Measurements from ENCODE around the gene MGAT3. TPM values are rescaled to one million over a fixed set of nuclear protein-coding genes. Genes with fewer than 3 reads are reported as not detected.

Gene MGAT3
- total and polyA plus RNA-seq, 2 donors (not counting 3 experiments of a cell fraction or from before 2014, with no cell fraction given) = not detected

DNA sequence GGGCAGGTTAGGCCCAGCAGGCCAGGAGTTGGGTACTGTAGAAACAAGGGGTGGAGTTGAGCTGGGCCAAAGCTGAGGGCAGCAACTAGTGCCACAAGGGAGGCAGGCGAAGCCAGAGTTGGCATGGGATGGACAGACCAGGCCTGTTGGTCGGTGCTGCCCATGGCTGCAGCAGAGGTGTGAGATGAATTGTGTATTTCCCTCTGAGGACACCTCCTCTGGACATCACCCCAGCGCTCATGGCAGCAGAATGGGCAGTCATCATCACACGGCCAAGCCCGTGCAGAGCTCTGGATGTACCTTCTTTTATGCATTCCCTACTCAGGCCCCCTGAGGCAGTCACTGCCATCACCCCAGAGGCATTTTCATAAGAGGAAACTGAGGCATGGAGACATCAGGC, 36.9 kb upstream of the MGAT3 start:
- FAIRE-seq = no peak
- Histone ChIP-seq H3K4me3 (replicated peaks in 1 of 3; ENCODE audit: insufficient read depth in 1 of 3, low read depth in 1 of 3, low read length in 3 of 3) (no peak overlapping the region), H3K9me3 (replicated peaks; ENCODE audit: control insufficient read depth, insufficient read depth, low read length) (no peaks in the 10 kb centered on the region), H3K36me3 (ENCODE audit: control insufficient read depth in 2 of 2, extremely low read depth in 1 of 2, insufficient read depth in 2 of 2, low read length in 2 of 2) (peaks cover 4 to 42% of the 10 kb centered on the region in 2 experiments), H4K20me1 (replicated peaks; ENCODE audit: control insufficient read depth, extremely low read depth, insufficient read depth, low read length) (no peaks in the 10 kb centered on the region), H3K27ac (ENCODE audit: insufficient read depth, low read depth, low read length) (no peak overlapping the region), H3K4me1 (ENCODE audit: control insufficient read depth, extremely low read depth, insufficient read depth, low read length) (no peaks in the 10 kb centered on the region), H3K9me1 (replicated peaks; ENCODE audit: control insufficient read depth, extremely low read depth, insufficient read depth, low read length) (no peaks in the 10 kb centered on the region), H3K79me2 (ENCODE audit: control insufficient read depth, insufficient read depth, low read length) (no peaks in the 10 kb centered on the region), H3K27me3 (ENCODE audit: control insufficient read depth in 2 of 2, insufficient read depth in 2 of 2, low read length in 2 of 2) (no peaks in the 10 kb centered on the region), H3K4me2 (ENCODE audit: insufficient read depth, low read length) (no peak overlapping the region), H2AFZ (ENCODE audit: low read depth, low read length) (no peak overlapping the region), H3K9ac (replicated peaks; ENCODE audit: extremely low read depth, insufficient read depth, low read length) (no peak overlapping the region)
- ChIA-PET POLR2A (no interaction called here), CTCF (no interaction called here)
- TF ChIP-seq EZH2 (IDR thresholded peaks at IDR 0.05; ENCODE audit: borderline replicate concordance, low read depth, low read length, severe bottlenecking) (no peak), FOS (IDR thresholded peaks at IDR 0.05; ENCODE audit: borderline replicate concordance, insufficient read depth, low read length) (no peak), JUN (IDR thresholded peaks at IDR 0.05; ENCODE audit: borderline replicate concordance, insufficient read depth, insufficient read length, low read depth) (no peak), POLR2AphosphoS5 (IDR thresholded peaks at IDR 0.05; ENCODE audit: insufficient read depth, low read depth, low read length) (no peak), MYC (IDR thresholded peaks at IDR 0.05; ENCODE audit: low read depth, low read length) (no peak), POLR2A (IDR thresholded peaks at IDR 0.05; ENCODE audit: low read depth, low read length) (no peak), GATA2 (IDR thresholded peaks at IDR 0.05; ENCODE audit: insufficient read depth, insufficient read length, low read depth, low read length) (no peak)
- TF ChIP-seq, protein P1, sequence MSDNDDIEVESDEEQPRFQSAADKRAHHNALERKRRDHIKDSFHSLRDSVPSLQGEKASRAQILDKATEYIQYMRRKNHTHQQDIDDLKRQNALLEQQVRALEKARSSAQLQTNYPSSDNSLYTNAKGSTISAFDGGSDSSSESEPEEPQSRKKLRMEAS (IDR thresholded peaks at IDR 0.05; ENCODE audit: insufficient read depth, insufficient read length) = no peak
- no peak for DNase-seq (ENCODE audit: low read depth, low spot score)
- dilution Hi-C loops (cut with MboI; ENCODE audit: extremely low pct_ligation_motif_present, low sequenced_read_pairs) (no loop called here), intact Hi-C loops (cut with micrococcal nuclease) (no loop called here)
- no TSS peak for BruUV-seq (replicated peaks)

DNA sequence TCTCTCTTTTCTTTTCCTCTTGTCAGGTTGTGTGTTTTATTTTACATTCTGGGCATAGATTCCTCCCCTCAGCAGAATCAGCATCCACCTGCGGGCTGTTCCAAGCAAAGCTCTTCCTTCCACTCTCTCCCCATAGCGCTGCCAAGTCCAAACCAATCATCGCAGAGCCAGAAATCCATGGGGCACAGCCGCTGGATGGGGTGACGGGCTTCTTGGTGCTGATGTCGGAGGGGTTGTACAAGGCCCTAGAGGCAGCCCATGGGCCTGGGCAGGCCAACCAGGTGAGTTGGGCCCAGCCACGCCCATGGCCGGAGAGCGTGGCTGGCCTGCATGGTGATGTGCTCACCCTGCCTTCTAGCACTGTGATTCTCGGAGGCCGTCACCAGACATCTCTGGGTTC, 35.1 kb upstream of the MGAT3 start:
- intact Hi-C loops (cut with micrococcal nuclease) = no loop called here
- H3K9me1 ChIP-seq (replicated peaks; ENCODE audit: control insufficient read depth, extremely low read depth, insufficient read depth, low read length) = no peaks in the 10 kb centered on the region
- no peaks in the 10 kb centered on the region for H3K4me1 ChIP-seq (ENCODE audit: control insufficient read depth, extremely low read depth, insufficient read depth, low read length)
- no peak overlapping the region for H3K27ac ChIP-seq (ENCODE audit: insufficient read depth, low read depth, low read length)
- H3K36me3 ChIP-seq (ENCODE audit: control insufficient read depth in 2 of 2, extremely low read depth in 1 of 2, insufficient read depth in 2 of 2, low read length in 2 of 2) = peaks cover 4 to 39% of the 10 kb centered on the region in 2 experiments
- DNase-seq (ENCODE audit: low read depth, low spot score) = no peak
- BruUV-seq (replicated peaks) = no TSS peak
- H3K4me2 ChIP-seq (ENCODE audit: insufficient read depth, low read length) = no peak overlapping the region
- no peak for FAIRE-seq
- dilution Hi-C loops (cut with MboI; ENCODE audit: extremely low pct_ligation_motif_present, low sequenced_read_pairs) = no loop called here
- H3K27me3 ChIP-seq (ENCODE audit: control insufficient read depth in 2 of 2, insufficient read depth in 2 of 2, low read length in 2 of 2) = no peaks in the 10 kb centered on the region
- no peak overlapping the region for H3K4me3 ChIP-seq (replicated peaks in 1 of 3; ENCODE audit: insufficient read depth in 1 of 3, low read depth in 1 of 3, low read length in 3 of 3)
- ChIA-PET CTCF (no interaction called here), POLR2A (no interaction called here)
- H2AFZ ChIP-seq (ENCODE audit: low read depth, low read length) = no peak overlapping the region
- TF ChIP-seq MYC (IDR thresholded peaks at IDR 0.05; ENCODE audit: low read depth, low read length) (no peak), FOS (IDR thresholded peaks at IDR 0.05; ENCODE audit: borderline replicate concordance, insufficient read depth, low read length) (no peak), GATA2 (IDR thresholded peaks at IDR 0.05; ENCODE audit: insufficient read depth, insufficient read length, low read depth, low read length) (no peak), CTCF (IDR thresholded peaks at IDR 0.05; ENCODE audit: extremely low read depth in 1 of 2, insufficient read depth in 1 of 2, low read depth in 1 of 2, low read length in 2 of 2) (no peak), POLR2A (IDR thresholded peaks at IDR 0.05; ENCODE audit: low read depth, low read length) (no peak), JUN (IDR thresholded peaks at IDR 0.05; ENCODE audit: borderline replicate concordance, insufficient read depth, insufficient read length, low read depth) (no peak), POLR2AphosphoS5 (IDR thresholded peaks at IDR 0.05; ENCODE audit: insufficient read depth, low read depth, low read length) (no peak), EZH2 (IDR thresholded peaks at IDR 0.05; ENCODE audit: borderline replicate concordance, low read depth, low read length, severe bottlenecking) (no peak)
- TF ChIP-seq, protein P1 (IDR thresholded peaks at IDR 0.05; ENCODE audit: insufficient read depth, insufficient read length) = no peak
- H4K20me1 ChIP-seq (replicated peaks; ENCODE audit: control insufficient read depth, extremely low read depth, insufficient read depth, low read length) = no peaks in the 10 kb centered on the region
- H3K9ac ChIP-seq (replicated peaks; ENCODE audit: extremely low read depth, insufficient read depth, low read length) = no peak overlapping the region
- no peaks in the 10 kb centered on the region for H3K9me3 ChIP-seq (replicated peaks; ENCODE audit: control insufficient read depth, insufficient read depth, low read length)
- H3K79me2 ChIP-seq (ENCODE audit: control insufficient read depth, insufficient read depth, low read length) = no peaks in the 10 kb centered on the region

All from endothelial cell of umbilical vein (primary cell).